Stimulated activated naive CD4-positive, alpha-beta T cell treated with Interleukin-2 at 50 U/mL for 16 hours (primary cell): Measurements from ENCODE around the gene PPP1CC.
A peak's percentile ranks its signal among the peaks of the same experiment; 100 is the strongest.
"Not testable (repeated sequence)": the region's sequence is repeated elsewhere in the genome, so short reads cannot be mapped to it uniquely, and the experiment has no call there.

Experiments used
- DNase-seq: peaks from one replicate; lab custom pipeline; 2025; lab: John Stamatoyannopoulos, UW

PPP1CC gene

DNA sequence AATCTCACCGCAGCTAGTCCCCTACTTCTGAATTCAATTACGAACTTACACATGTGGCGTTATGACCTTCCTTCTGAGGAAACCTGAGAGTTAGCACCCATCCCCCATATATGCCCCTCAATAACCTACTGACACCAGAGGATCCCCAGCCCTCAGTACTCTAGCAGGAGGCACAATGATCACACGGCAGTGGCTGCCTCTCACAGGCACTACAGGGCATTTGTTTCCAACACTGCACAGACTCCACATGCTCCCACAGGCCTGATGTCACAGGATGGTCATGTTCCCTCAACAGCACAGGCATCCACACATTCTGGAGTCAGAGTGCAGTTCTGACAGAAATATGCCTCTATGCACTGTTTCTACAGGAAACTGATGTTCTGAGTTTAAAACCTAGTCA, 17.4 kb downstream of the PPP1CC start:
- DNase-seq = no peak

DNA sequence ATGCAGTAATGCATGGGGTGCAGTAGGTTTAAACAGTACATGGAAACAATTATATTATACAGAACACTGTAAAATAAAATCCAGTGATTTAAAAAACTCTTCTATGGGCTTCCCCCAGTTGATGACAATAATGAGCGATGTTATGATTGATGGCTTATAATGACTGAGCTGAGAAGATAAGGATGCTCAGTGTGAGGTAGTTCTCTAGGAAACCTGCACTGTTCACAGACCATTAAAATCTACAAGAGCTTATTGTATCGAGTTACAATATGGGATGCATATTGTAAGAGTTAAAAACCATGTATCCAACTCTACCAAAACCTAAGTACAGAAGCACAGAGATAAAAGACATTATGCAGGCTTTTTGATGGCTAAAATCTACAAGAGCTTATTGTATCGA, 19.8 kb downstream of the PPP1CC start:
- DNase-seq = not testable (repeated sequence)

DNA sequence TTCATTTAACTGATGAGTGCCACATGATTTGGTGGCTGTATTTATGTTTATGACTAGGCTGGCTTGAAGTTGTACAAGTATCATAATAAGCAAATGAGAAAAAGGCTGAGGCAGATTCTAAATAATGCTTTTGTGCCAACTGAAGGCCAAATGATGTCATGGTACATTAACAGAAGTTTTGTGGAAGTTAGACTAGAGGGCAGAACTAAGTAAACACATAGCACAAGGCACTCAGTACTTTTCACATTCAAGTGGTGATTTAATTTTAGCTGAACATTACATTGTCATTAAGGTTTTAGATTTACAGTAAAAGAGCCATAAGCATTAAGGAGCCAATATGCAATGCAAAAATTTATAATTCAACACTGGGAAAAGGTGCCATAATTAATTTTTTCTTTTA, 21.1 kb downstream of the PPP1CC start:
- DNase-seq = no peak

DNA sequence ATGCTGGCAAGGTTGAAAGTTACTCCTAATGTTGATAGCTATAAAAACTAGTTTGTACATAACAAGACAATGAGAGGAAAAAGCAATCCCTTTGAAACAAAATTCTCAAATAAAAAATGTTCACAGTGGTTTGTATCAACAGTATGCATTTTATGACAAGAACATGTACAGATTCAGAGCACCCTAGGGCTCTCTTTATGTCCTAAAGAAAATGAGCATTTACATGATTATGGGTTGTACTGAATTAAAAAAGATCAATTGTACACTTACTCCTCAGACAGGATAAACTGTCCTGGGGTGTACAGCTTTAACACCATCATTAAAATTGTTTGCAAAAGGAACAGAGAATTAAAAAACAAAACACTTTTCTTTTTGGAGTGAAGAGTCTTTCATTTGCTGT, 22.2 kb downstream of the PPP1CC start:
- DNase-seq = no peak

DNA sequence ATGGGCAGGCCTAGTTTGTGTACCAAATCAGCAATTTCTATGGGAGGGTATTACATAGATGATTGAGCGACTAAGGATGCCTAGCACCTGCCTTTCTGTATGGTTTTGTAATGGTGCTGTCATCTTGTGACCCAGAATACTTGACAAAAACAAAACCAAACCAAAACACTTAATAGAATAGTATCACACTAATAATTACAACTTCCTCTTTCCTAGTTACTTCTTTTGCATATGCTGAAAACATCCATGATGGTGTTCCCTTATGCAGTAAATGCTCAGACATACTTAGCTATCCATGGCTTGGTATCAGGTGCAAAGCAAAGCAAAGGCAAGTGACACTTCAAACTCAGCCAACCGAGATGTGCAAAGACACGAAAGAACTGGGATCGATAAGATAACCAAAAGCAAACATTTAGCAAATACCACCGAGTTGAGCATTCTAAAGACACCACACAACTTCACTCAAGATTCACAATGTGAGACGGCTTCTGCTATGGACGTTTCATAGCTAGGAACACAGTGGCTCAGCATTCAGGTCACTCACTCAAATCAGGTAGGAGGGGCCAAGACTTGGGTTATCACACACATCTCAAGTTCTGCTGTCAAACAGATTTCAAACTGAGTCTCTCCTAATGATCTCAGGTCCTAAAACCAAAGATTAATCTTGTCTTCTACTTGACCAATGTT, 24.3 kb downstream of the PPP1CC start:
- DNase-seq = no peak

DNA sequence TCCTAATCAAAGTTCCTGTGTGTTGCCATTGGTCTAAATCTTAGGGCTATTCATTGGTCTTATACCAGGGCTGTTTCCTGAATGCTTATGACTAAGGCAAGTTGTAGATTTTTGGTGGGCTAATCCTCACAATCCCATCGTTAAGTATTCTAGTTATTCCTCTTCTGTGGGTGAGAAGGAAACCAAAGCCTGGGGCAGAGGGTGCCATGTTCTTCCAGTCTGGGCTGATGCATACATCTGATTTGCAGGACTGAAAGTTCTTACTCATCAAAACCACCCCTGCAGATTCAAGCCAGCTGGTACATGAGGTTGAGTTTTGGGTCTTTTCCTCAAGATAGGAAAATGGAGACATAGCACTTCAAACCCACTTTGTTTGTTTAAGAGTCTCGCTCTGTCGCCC, 25.7 kb downstream of the PPP1CC start:
- DNase-seq = no peak

DNA sequence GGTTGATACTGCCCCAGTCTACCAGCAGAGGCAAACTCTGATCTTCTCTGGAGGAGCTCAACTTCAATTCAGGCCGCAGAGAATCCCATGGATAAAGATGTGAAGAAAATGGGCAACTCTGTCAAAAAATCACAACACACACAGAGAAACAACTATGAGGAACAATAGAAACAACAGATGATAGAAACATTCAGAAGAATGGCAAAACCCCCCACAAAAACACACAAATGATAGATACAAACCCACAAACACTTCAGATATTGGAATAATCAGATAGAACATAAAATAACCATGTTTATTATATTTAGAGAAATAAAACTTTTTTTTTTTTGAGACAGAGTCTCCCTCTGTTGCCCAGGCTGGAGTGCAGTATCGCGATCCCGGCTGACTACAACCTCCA, 33.8 kb downstream of the PPP1CC start:
- DNase-seq = no peak

DNA sequence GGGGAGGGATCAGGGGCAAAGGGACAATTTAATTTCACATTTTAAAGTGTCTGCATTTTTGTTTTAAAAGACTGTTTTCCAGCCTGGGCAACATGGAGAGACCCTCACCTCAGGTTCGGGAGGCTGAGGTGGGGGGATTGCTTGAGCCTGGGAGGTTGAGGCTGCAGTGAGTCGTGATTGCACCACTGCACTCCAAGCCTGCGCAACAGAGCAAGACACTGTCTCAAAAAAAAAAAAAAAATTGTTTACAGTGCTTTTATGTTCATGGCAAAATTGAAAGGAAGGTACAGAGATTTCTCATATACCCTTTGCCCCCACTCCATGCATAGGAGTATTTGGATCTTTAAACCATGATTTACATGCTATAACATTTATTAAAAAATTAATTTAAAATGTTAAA, 37.4 kb downstream of the PPP1CC start:
- DNase-seq = no peak

DNA sequence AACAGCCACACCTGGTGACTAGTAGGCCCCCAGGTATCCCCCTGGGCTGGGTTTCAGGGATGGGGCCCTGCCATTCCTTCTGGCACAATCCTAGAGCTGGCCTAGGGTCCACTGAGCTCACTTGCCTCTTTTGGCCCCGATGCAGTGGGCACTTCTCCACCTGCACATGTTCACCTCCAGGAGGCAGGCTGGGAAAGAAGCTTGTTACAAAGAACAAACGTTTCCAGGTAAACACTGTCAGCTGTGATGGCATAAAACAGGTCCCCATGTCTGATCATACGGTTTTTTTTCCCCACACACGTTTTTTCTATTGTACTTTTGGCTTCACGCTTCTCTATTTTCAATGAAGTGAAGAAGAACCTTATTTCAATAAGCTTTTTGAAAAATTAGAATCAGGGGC, 37.9 kb downstream of the PPP1CC start:
- no peak for DNase-seq

DNA sequence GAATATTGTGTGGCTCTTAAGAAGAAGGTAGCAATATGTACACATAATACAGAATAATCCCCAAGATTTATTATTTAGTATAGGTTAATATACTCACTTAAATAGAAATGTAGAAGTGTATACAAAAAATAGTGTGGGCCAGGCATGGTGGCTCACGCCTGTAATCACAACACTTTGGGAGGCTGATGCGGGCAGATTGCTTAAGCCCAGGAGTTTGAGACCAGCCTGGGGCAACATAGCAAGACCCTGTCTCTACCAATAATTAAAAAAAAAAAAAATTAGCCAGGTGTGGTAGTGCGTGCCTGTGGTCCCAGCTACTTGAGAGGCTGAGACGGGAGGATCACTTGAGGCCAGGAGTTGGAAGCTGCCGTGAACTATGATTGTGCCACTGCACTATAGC, 38.5 kb downstream of the PPP1CC start:
- DNase-seq = no peak

DNA sequence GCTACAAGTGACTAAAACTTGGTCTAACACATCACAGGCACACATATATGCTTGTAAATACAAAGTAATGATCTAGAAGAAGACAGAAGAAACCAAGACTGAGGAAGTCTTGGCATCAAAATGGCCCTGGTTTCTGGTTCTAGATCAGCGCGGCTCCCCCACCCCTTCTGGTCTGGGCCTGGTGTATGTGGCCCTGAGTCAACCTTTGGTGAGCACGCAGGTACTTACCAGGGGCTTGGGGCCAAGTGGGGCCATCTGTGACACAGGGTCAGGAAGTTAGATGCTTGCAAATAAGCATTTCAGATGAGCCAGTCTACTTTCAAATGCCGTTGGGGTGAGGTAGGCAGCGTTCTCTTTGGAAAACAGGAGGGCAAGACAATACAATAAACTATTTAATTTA, 40.6 kb downstream of the PPP1CC start:
- no peak for DNase-seq

DNA sequence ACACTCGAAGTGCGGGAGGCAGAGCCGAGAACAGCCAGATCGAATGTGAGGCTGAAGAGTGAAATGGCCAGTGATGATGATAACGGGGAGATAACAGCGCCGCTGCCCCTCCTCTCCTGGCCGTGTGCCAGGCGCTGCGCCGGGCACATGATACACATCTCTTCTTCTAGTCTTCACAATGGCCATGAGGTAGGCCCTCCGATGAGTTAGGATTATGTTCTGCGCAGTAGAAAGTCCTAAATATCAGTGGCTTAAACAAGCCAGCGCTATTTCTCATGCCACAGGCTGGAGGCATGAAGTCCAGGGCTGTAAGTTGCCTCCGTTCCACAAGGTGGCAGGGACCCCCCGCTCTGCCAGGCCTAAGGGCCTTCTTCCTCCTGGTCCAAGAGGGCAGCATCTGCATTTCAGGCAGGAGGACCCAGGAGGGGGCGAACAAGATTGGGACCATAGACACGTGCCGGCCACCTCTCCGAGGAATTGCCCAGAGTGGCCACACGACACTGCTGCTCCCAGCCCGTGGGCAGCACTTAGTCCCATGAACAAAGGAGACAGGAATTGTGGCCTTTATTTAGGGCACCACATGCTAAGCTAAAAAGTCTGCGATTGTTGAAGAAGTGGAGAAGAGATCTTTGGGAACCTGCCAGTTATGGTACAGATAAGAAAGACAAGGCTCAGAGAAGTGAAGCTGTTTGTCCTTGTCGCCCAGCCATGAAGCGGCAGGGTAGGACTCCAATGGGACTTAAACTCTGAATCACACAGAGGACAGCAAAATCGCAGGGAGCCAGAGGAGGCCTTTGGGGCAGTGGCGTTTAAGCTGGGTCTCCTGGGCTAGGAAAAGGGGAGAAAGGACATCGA, 42.9 kb downstream of the PPP1CC start:
- DNase-seq = no peak

DNA sequence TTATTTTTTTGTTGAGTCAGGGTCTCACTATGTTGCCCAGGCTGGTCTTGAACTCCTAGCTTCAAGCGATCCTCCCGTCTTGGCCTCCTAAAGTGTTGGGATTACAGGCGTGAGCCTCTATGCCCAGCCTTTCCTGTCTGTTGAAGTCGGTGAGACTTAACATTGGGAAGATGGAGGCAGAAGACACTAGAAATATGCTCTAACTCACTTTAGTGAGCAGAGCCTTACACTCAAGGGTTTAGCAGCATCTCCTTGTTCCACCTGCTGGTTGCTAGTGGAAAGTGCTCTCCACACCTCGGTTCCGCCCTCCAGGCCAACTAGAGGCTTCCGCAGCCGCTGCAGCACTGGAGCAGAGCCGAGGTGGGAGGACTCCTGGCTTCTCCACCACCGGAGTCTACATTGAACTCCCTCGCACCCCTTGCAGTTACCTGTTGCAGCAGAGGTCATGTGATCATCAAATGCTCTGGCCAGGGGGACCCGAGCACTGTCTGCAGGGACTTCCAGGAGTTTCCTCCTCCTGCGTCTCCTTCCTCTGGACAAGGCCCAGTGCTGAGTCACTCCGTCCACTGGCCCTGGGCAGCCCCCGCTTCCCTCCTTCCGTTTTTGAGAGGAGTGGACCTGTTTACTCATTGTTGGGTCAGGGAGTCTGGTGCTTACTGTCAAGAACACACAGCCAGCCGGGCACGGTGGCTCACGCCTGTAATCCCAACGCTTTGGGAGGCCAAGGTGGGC, 44.4 kb downstream of the PPP1CC start:
- DNase-seq = peak; percentile 68

DNA sequence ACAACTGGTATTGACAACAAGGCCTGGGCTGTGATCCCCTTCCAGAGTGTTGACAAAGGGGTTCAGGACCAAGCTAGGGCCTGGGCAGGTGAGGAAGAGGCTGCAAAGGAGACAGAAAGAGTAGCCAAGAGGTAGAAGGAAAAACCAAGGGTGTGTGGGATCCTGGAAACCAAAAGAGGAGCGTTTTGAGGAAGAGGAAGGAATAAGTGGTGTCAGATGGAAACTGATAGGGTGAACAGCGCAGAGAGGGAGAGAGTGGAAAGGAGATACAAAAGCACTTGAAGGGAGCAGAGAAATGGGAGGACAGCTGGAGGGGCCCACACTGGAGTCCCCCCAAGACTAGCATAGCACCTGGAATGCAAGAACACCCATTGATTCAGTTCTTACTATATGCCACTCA, 45.5 kb downstream of the PPP1CC start:
- no peak for DNase-seq

DNA sequence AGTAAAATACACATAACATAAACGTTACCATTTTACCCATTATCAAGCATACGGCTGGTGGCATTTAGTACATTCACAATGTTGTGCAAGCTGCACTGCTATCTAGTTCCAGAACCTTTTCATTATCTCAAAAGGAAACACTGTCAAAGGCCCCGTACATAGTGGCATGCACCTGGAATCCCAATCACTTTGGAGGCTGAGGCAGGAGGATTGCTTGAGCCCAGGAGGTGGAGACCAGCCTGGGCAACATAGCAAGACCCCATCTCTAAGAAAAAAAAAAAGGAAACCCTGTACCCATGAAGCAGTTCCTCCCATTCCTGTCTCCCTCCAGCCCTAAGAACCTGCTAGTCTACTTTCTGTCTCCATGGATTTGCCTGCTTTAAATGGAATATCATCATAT, 46.4 kb downstream of the PPP1CC start:
- no peak for DNase-seq

DNA sequence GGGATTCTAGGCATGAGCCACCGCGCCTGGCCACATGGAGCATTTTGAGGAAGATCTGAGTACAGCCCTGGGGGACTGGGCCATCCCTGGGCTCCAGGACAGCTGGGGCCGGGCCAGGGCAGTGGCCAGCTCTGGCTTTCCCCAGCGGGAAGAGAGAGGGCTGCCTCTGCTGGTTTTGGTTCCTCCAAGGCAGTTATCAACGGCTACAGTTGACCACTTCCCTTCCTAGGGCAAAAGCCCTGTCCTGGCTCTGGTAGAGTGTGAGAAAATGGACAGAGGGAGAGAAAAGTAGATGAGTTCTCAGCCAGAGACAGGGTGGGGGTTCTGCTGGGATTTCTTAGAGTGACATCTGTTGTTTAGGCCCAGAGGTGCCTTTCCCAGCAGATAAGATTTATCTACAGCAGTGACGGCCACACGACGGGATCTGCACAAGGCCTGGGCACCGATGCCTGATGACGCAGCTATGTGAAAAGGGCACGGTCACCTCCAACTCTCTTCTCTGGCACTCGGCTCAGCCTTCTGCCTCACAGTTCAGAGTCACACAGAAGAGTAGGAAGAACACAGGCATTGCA, 48.3 kb downstream of the PPP1CC start:
- DNase-seq = no peak

DNA sequence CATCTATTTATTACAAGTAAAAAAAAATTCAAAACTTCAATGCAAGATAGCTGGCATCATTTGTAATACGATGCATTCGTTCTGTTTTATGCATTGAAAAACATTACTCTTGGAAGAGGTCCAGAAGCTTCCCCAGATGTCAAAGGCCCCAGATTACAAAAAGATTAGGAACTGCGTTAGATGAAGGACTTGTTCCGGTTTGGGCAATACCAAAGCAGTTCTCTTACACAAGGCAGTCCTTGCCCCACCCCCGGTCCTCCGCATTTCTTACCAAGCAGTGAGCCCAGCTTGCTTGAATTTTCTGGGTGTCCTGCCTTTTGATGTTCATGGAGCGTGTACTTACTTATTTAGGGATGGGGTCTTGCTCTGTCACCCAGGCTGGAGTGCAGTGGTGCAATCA, 49.0 kb downstream of the PPP1CC start:
- no peak for DNase-seq

DNA sequence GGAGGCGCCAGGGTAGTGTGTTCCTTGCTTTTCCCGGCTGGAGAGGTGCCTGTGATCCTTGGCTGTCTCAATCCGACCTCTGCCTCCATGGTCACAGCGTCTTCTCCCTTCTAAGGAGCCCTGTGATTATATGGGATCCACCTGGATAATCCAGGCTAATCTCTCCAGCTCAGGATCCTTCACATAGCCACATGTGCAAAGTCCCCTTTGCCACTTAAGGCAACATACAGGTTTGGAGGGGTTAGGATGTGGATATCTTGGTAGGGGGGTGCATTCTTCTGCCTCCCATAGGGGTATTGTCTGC, 52.6 kb downstream of the PPP1CC start:
- no peak for DNase-seq

DNA sequence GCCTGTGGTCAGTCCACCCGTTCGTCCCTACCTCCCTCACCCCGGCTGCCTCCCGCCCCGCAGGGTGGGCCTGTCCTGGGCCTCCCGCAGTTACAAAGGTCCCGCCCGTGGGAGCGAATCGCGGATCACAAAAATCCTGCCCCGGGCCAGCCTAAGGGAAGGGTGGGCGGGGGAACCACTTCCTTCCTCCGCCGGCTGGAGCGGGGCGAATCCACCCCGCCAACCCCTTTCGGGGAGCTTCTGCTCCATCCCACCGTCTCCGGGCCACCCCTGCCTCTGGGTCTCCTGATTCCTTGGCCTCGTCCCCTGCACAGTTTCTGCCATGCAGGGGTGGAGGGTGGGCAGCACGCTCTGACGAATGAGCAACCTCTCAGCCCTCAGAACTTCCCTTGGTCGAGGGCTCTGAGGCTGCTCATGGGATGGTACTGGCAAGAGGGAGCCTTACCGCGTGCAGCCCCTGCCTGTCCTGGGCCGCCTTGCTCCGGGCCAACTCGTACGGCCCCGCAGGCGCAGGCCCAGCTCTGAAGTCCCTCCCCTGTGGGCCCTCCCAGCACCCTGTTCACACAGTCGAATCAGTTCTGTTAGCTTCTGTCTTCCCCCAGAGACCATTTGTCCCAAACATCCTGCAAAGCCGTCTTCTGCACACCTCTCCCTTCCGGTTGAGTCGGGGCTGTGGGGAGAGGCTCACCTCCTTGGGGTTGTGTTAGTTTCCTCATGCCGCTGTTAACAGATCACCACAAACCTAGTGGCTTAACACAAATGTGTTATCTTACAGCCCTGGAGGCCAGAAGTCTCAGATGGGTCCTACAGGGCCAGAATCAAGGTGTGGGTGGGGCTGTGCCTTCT, 53.2 kb downstream of the PPP1CC start:
- DNase-seq = peak; percentile 38

DNA sequence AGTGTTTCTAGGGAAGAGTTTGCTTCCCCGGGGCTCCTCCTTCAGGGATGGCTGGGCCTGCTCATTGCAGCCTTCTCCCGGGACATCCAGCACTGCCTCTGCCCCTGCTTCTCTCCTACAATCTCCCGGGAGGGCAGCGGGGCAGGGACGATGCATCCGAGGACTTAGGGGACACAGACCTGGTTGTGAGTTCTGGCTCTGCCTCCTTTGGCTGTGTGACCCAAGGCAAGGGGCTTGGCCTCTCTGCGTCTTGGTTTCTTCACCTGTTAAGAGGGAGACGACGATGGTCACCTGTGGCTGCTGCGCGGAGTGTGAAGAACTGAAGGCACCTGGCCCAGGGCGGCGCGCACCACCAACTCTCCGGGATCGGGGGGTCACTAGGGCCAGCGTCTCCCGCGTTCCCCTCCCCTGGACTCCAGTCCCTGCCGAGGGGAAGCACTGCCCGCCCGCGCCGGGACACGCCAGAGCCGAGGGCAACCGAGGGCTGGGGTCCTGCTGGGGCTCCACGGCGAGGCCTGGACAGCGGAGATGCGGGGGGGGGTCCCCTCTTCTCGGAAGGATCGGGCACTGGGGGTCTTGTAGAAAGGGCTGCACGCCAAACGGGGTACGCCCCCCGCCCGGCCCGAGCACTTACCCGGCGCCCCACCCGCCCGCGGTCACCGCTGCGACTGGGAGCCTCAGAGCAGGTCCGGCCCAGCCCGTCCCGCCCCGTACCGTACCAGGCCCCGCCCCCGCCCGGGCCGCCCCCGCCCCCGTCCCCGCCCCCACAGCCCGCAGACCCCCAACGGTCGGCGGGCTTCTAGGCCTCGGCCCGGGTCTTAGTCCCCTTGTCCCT, 54.0 kb downstream of the PPP1CC start, which contains the start of gene HVCN1:
Gene HVCN1 (minus strand): TSS at position 670 of the 835 bp plus-strand sequence. CDS start 5,870 bp downstream, outside the sequence.
- DNase-seq = peak; percentile 28
